SH-SY5Y (cell line): ENCODE results near the gene AP1G1.

ENCODE experiments used
- GATA2 ChIP-seq: IDR thresholded peaks from 2 replicates; pipeline ENCODE4 v1.6.1; 2011; ENCODE audit warnings: mild to moderate bottlenecking, low read depth, low read length
- GATA3 ChIP-seq: IDR thresholded peaks from 2 replicates; pipeline ENCODE4 v1.6.1; 2011; ENCODE audit warnings: low read depth, mild to moderate bottlenecking, low read length, moderate library complexity

DNA sequence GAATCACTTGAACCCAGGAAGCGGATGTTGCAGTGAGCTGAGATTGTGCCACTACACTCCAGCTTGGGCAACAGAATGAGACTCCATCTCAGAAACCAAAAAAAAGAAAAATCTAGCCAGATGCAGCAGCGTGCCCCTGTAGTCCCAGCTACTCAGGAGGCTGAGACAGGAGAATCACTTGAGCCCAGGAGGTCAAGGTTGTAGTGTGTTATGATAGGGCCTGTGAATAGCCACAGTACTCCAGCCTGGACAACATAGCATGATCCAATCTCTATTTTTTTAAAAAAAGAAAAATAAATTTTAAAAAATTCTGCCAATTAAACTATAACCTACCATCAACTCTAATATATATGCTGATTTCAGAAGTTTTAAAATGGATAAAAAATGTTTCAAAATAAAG, 99.9 kb downstream of the AP1G1 start:
- TF ChIP-seq GATA3, result no peak
- TF ChIP-seq GATA2, result no peak
